Stimulated activated CD8-positive, alpha-beta memory T cell treated with anti-CD3 and anti-CD28 coated beads, Interleukin-4, amount 100 ng/mL, for 1 hour (primary cell): ENCODE measurements around the gene DNAH1.

Experiments used
- DNase-seq, 2 donors: peaks; one replicate each; pipeline ENCODE4 v3.0.0-alpha.2; 2020; ENCODE audit warnings: low read depth in 2 of 2, low spot score in 1 of 2

The DNAH1 gene

GRCh38 chr3:52290596-52291507 lies 25.3 kb upstream of the DNAH1 start:
- DNase-seq: no peak

GRCh38 chr3:52291508-52292181 lies 24.5 kb upstream of the DNAH1 start:
- DNase-seq: no peak

GRCh38 chr3:52292247-52293065 lies 23.7 kb upstream of the DNAH1 start:
- no peak for DNase-seq

GRCh38 chr3:52293491-52294319 lies 22.4 kb upstream of the DNAH1 start:
- no peak for DNase-seq

- no peak for DNase-seq
These were observed 21.6 kb upstream of the DNAH1 start for GRCh38 chr3:52294320-52295150.

GRCh38 chr3:52295671-52296208 lies 20.4 kb upstream of the DNAH1 start:
- DNase-seq: no peak

GRCh38 chr3:52297242-52298148 lies 18.6 kb upstream of the DNAH1 start:
- no peak for DNase-seq

- no peak for DNase-seq
These were observed 17.7 kb upstream of the DNAH1 start for GRCh38 chr3:52298149-52299098.

- no peak for DNase-seq
These were observed 16.8 kb upstream of the DNAH1 start for GRCh38 chr3:52299247-52299878.

GRCh38 chr3:52299879-52300611 lies 16.1 kb upstream of the DNAH1 start:
- DNase-seq: no peak

GRCh38 chr3:52302426-52303145 lies 13.5 kb upstream of the DNAH1 start:
- no peak for DNase-seq

GRCh38 chr3:52303811-52304210 lies 12.3 kb upstream of the DNAH1 start:
- DNase-seq: no peak

- no peak for DNase-seq
These were observed 10.2 kb upstream of the DNAH1 start for GRCh38 chr3:52305926-52306325.

- no peak for DNase-seq
These were observed 9.1 kb upstream of the DNAH1 start for GRCh38 chr3:52306978-52307377.

- no peak for DNase-seq
These were observed 7.8 kb upstream of the DNAH1 start for GRCh38 chr3:52308308-52308707.
